ENCODE data around the gene ITPKB.
"Not testable (repeated sequence)": the region's sequence is repeated elsewhere in the genome, so short reads cannot be mapped to it uniquely, and the experiment has no call there.

Gene ITPKB

DNA sequence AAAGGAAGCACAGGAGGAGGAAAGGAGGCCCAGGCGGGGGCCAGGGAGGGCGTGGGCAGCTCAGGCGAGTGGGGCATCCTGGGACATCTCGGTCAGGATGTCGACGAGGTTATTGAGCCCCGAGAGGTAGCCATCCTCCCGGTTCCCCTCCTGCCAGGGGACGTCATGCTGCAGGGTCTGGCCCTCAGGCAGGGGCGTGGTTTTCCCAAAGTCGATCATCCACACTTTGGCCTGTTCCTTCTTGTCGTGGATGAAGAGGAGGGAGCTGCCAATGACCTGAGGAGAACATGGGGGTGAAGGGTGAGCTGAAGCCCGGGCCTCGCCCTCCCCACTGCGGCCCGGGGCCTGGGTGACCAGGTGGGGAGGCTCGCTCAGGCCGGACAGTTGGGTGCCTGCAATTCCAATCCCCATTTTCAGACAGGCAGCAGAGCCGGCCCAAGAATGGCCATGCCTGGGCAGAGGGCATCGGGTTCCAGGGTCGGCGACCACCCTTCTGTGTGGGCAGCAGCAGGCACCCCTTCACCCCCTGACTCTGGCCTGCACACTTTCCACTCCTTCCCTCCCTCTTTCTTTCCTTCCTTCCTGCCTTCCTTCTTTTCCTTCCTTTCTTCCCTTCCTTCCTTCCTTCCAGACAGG lies 104.4 kb downstream of the ITPKB start:
- DNase-seq: no peak

DNA sequence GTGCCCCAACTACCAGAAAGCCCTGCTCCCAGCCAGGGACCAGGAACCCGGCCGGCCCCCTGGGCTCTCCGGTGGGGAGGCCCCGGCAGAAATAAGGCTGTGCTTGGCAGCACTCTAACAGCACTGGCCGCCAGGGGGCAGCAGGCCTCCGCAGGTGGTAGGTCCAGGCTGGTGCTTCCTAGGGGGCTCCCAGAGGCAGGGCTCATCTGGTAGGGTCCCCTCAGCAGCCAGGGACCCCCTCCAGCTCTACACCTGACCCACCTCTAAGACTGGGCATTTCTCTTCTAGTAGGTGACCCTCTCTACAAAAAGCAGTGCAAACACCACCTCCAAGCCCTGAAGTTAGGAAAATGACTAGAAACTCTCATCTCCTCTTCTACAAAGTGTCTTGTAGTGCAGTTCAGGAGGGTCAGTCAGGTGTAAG lies 104.9 kb downstream of the ITPKB start:
- DNase-seq: no peak

DNA sequence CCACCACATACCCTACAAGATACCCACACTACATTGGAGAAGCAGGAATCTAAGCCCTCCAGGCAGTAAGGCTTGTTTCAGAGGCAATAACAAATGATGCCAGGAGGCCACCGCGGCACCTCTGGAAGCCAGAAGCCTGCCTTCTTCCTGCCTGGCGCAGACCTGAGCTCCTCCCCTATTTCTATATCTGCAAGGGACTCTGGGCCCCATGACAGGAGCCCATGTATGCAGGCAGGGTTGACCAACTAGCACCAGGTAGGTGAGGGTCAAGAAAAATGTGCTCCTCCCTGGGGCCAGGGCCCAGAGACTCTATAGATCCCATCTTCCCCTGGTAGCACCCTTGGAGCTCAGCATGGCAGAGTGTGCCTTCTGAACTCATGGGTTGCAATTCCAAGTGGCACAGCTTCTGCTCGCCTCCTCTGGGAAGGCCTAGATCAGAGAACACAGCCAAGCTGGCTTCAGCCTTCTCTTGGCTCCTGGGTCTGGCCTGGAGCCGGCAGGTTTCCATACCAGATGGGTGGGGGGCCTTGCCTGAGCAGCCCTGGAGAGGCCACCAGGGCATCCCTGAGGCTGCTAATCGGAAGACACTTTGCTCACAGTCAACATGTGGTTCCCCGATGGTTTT lies 105.4 kb downstream of the ITPKB start:
- DNase-seq: no peak

DNA sequence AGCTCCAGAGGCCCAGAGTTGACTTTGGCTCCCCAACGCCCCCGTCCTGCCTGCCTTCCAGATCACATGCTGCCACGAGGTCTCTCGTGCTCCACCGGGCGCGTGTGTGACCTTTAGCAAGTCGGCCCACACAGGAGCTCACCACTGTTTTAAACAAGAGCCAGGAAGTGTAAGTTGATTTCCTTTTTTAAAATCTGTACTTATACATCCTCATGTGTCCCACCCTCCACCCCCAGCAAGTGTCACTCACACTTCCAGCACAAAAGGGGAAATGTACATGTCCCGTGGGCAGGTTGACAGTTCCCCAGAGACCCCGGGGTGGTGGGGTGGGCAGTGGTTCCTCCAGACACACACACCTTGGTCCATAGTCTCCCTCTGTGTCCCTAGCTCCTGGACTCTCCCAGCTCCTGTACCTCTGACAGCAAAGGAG lies 106.1 kb downstream of the ITPKB start:
- no peak for DNase-seq

DNA sequence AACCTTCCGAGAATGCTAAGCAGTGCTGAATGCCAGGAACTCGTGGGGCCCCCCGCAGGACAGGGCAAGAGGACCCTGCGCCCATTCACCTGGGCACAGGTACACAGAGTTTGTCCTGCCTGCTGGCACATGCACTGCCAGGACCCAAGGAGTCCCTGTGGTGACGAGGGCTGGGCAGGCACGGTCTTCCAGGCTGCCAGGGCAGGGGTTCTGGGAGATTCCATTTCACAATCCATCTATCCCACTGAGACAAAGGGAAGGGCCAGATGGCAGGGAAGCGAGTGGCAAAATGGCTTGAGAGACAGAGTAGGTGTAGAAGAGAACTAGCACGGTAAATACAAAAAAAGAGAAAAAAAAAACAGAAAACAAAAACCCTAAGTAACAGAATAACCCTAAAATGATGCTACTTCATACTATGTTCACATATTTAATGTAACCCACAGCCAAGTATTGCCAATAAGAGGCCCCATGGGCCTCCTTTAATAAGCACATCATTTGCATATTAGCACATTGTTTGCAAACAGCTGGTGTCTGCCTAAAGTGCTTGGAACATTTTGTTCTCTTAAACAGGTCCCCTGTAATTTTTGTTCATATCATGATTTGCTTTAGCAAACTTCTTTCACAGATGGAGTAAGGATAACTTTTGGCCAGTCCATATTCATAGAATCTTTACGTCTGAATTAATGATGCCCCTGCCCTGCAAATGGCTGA lies 106.8 kb downstream of the ITPKB start:
- DNase-seq: no peak

DNA sequence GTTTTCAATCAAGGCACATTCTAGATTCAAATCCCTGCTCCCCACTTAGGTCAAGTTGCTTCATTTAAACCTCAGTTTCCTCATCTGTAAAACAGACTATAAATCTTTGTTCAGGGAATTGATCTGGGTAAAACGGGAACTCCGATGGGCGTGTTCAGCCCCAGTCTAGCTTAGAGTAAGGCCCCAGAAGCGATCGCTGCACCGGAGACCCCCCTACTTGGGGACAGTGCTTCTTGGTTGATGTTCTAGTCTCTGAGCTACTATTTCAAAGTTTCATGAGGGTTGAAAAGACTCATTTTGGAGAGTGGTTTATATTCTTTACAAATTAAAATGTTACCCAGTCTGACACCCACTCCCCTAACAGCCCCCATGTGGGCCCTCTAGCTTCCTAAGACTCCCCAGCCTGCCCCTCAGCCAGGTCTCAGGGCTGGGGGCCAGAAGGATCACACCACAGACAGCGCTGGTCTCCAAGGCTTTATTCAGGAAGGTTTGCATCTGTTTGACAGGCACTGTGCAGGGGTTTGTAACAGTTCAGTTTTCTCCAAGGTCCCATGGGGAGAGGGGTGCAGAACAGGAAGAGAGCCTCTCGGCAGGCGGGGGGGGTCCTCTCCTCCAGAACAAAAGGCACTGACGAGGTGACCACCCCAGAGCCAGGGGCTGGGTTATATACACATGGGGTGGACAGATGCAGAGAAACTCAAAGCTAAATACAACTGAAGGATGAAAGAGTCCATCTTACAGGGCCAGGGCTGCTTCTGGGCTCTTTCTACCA lies 107.7 kb downstream of the ITPKB start:
- DNase-seq: no peak

DNA sequence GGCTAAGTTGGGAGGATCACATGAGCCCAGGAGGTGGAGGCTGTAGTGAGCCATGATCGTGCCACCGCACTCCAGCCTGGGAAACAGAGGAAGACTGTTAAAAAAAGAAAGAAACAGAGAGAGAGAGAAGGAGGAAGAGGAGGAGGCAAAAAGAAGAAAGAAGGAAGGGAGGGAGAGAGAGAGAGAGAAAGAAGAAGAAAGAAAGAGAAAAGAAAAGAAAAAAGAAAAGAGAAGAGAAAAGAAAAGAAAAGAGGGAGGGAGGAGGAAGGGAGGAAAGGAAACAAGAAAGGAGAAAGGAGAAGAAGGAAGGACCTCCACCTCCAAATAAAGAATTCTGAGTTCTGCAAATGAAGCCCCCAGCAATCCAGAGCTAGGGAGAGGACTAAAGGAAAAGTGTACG lies 108.5 kb downstream of the ITPKB start:
- DNase-seq: no peak

DNA sequence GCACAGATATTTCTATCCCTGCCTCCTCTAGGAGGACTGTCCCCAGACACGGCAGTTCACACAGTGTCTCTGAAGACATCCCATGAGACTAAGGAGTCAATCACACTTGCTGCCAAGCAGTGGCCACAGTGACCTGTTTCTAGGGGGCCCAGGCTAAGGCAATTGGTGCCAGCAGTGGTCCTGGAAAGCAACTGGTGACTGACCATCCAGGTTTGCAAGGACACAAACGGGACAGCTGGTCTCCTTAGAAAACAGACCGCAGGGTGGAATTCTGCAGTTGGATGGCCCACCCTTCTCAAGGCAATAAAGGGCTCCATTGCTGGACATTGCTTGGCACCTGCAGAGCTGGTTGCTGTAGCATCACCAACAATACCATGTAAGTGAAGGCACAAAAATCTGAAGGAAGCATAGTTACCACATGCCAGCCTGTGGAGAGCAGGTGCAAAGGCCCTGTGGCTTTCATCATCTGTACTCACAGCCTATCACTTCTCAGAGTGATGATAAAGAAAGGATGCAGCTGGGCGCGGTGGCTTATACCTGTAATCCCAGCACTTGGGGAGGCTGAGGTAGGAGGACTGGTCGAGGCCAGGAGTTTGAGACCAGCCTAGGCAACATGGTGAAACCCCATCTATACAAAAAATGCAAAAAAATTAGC lies 109.1 kb downstream of the ITPKB start:
- no peak for DNase-seq

DNA sequence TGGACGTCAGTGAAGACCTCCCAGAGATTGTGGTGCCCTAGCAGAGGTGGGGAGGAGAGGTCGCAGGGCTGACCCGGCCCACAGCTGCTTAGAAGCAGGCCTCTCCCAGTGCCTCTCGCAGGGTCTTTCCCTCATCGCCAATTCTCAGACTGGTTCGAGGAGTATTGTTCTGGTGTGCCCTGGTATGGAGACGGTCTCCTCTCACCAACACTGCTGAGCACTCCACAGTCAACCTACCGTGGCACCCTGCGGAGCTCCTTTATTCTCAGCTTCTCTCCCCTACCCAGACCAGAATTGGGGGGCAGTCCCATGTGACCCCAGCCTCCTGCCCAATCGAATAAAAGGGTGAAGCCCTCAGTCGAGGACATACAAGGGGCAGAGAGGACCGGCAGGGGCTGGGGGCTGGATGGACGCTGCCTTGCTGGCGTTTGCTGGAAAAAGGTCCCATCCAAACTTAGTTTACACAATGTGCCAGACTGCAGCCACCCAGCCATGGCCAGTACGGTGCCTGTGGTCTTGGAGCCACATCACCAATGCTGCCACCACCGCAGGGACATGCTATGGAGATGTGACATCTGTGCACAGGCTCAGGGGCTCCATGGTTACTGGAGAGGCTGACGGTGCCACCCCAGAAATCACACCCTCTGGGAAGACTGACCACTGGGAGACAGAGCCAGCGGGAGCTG lies 109.7 kb downstream of the ITPKB start:
- DNase-seq: no peak

DNA sequence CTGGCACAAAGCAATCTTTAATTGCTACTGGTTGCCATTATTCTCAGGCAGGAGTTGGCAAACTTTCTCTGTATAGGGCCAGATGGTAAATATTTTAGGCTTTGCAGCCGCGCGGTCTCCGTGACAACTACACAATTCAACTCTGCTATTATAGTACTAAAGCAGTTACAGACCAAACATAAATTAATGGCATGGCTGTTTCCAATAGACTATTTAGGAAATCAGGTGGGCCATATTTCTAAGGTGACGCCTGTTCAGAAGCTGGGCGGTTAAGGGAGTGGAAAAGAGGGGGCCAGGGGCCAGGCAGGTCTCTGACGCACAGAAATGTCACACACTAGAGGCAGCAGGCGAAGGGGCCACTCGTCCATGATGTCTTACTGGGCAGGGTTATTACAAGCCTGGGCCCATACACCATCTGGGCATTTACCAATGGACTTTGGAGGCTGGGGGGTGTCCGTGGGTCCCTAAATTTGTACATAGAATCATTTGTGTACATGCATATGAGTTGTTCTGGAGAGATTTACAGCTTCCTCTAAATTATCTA lies 110.4 kb downstream of the ITPKB start:
- DNase-seq: no peak

DNA sequence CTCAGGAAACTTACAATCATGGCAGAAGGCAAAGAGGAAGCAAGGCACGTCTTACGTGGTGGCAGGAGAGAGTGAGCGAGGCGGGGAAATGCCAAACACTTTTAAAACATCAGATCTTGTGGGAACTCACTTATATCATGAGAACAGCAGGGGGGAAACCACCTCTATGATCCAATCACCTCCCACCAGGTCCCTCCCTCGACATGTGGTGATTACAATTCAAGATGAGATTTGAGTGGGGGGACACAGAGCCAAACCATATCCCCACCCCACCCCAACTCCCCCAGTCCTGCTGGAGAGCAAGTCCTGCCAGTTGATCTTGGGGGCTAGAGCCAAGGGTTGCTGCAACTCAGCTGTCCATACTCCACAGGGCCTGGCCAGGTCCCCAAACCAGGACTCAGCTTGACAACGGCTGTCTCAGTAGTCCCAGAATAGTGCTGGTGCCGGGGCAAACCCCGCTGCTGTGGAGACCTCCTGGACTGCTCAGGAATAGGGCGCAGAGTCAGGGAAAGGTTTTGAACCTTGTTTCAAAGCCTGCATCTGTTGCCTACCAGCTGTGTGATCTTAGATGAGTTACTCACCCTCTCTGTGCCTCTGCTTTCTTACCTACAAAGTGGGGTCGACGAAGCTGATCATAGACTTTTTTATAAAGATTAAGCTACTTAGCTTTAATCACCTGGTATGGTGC lies 111.0 kb downstream of the ITPKB start:
- DNase-seq: no peak

DNA sequence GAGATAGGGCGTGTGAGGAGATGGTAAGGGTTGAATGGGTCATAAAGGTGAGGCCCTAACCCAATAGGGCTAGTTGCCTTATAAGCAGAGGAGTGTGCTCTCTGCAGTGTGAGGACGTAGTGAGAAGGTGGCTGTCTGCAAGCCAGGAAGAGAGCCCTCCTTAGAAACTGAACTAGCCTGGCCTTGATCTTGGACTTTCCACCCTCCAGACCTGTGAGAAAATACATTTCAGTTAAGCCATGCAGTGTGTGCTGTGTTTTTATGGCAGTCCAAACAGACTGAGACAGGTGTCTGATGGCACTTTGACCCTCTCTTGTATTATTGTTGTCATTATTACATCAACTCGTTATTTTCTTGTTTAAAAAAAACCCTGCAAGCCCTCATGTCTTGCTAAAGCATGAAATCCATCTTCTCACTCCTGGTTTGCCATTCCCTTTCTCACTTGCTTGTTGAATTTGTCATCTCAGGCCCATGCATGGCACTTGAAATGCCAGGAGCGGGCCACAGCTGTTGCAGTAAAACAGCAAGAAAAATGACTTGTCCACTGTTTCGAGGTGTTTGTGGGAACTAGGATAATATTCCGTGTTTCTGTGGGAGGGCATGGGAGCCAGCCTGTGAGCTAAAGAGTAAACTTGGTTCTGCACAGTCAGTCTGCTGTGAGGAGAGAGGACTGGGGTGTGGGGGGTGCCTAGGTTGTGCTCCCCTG lies 111.9 kb downstream of the ITPKB start:
- DNase-seq: no peak

DNA sequence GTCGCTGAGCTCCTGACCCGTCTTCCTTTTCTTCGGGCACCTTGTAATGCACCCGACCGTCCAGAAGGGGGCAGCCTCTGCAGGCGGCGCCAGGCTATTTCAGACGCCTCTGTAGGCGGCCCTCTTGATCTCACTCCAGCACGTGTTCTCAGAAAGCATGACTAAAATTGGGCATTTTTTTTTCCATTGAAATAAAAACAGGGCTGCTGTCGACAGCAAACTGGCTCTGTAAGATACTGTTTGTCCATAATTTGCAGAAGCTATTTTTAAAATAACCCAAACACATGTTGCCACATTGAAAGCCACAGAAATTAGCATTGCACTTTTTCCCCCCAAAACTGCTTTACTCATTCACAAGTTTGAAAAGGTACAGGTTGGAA lies 112.5 kb downstream of the ITPKB start:
- peak; percentile 10 for DNase-seq

DNA sequence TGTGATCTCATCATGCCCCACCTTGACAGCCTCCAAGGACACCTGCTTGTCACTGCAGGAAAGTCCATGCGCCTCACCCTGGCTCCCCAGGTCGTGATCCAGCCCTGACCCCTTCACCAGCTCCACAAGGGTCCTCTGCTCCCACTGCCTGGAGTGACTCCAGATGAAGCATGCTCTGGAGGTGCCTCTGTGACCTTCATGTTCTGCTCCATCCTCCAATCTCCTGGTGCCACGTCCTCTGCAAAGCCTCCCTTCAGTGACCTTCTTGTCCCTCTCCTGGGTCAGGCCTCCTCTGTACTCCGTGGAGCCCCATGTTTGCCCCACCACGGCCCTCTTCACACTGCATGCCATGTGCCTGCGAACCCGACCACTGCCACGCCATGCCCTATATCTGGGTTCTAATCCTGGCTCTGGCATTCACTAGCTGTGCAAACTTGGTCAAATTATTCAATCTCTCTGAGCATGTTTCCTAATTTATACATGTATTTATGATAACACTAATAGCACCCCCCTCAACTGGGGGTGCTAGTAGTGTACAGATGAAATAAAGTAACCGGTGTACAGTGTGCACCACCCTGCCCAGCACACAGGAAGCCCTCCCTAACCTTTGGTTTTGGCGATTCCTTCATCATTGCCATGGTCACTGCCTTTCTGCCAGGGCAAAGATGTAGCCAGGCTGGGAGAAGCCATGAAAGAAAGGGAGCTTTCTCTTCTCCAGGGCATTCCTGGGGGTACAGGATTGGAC lies 113.1 kb downstream of the ITPKB start:
- no peak for DNase-seq

DNA sequence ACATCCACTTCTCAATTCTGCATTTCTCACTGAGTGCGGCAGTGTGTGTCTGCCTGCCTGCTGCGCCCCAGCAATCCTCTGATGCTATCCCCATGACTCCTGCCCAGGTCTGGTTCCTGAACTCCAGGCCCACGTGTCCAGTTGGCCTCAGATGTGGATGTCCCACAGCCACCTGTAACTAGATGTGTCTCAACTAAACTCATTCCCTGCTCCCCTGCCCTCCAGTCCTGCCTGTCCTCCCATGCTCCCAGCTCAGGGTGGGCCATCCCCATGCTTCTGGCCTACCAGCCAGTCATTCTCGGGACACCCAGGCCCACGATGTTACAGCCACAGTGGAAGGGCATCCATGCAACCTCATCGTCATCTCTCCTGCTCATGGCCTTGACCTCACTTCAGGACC lies 113.8 kb downstream of the ITPKB start:
- DNase-seq: no peak

DNA sequence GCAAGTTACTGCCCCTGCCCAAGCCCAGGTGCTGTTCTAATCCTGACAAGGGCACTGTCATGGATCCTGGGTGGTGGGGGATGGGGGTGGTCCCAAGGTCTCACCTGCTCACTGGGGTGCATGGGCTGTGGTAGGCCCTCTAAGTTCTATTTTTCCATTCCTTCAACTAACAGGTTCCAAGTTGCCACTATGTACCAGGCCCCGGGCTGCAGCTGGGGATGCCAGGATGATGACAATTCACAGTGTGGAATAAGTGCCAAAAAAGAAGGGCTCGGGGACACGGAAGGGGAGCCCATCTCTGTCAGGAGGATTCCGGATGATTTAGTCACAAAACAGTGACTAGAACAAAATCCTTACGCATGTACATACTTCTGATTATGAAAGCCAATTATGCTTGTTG lies 114.6 kb downstream of the ITPKB start:
- DNase-seq: no peak

DNA sequence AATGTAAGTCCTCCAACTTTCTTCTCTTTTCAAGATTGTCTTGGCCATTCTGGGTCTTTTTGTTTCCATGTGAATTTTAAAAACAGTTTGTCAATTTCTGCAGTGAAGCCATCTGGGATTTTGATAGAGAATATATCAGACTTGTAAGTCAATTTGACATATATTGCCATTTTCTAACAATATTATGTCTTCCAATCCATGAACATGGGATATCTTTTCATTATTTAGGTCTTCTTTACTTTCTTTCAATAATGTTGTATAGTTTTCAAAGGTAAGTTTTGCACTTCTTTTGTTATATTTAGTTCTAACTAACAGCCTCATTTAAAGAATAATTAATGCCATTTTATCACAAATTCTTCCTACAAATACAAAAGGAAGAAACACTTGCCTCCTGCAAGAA lies 117.1 kb downstream of the ITPKB start:
- DNase-seq: no peak

DNA sequence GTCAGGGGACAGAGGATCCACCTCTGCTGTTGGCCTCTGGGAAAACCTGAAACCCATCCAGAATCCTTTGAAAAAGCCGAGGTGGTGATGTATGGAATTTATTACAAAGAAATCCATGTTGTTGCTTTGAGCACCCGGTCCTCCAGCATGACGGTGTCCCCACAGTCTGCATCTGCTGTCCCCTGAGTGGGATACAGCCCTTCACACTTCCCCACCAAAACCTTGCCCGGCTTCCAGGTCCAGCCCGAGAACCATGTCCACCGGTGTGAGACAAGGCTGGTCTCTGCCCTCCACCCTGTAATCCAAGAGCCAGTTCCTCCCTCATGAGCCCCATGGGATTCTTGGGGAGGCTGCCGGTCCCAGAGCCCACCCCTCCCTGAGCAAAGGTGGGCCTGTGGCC lies 120.1 kb downstream of the ITPKB start:
- DNase-seq: no peak

DNA sequence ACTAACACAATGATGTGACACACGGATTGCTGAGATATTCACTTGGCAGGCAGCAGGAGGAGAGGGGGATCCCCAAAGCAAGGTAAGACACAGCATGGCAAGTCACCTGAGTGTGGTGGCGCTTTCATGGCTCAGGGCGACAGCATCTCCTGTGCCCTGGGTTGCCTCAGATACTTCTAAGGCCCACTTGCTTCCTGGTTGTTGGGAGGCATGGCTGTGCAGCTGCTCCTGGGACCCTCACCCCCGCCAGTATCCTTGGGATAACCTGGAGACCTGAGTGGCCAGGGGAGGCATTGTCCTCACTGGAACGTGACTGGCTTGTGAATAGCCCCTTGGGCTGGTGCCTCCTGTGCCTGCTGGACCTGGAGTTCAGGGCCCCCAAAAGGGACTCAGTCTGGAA lies 120.7 kb downstream of the ITPKB start:
- DNase-seq: no peak

DNA sequence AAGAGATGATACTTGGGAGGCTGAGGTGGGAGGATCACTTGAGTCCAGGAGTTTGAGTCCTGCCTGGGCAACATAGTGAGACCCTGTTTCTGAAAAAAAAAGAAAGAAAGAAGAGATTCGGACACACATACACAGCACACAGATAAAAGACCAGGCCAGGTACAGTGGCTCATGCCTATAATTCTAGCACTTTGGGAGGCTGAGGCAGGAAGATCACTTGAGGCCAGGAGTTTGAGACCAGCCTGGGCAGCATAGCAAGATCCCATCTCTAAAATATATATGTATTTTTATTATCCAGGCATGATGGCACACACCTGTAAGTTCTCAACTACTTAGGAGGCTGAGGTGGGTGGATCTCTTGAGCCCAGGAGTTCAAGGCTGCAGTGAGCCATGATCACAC lies 121.4 kb downstream of the ITPKB start:
- DNase-seq: not testable (repeated sequence)

Data from NCI-H226 (cell line).